CD4-positive, alpha-beta T cell (primary cell): ENCODE measurements around the gene UBE3C. TPM values are rescaled to one million over a fixed set of nuclear protein-coding genes. Genes with fewer than 3 reads are reported as not detected.

ENCODE experiments used
- ATAC-seq: fragments of 200-7000 bp; cut with Tn5 transposase; one replicate; pipeline ENCODE4 v1.10.0; 2022; ENCODE audit warnings: mild to moderate bottlenecking; ENCODE audit not compliant: poor library complexity
- CTCF ChIA-PET: fragments of 350-600 bp; sonication (Branson Sonifier 250); formaldehyde crosslinking; loops from one replicate; lab custom pipeline; 2021; ENCODE audit warnings: antibody characterized with exemption, inconsistent platforms; lab: Charles Lee
- POLR2A ChIA-PET: fragments of 350-600 bp; sonication (Branson Sonifier 250); formaldehyde crosslinking; loops from one replicate; lab custom pipeline; 2021; ENCODE audit warnings: antibody characterized with exemption, inconsistent platforms; lab: Charles Lee
- DNase-seq, 14 experiments: peaks; one replicate each; pipeline ENCODE4 v3.0.0-alpha.2; 2013 to 2020; ENCODE audit warnings: mixed read lengths in 2 of 14
- H3K27ac ChIP-seq, 2 donors: one replicate each; pipeline versions ENCODE4 v1.5.1 to v1.7.0; 2013; ENCODE audit warnings: low read length in 2 of 2, low read depth in 1 of 2, mild to moderate bottlenecking in 1 of 2
- H3K27me3 ChIP-seq, 2 experiments: 1 replicate in 1 of 2; 2 replicates in 1 of 2; pipeline versions ENCODE4 v1.6.1 to v1.7.0; 2013; ENCODE audit warnings: low read length in 2 of 2, control low read depth in 1 of 2, mild to moderate bottlenecking in 1 of 2, moderate library complexity in 1 of 2; ENCODE audit not compliant: insufficient read depth in 2 of 2, control insufficient read depth in 1 of 2
- H3K36me3 ChIP-seq: one replicate; pipeline ENCODE4 v1.6.1; 2013; ENCODE audit warnings: low read length, control low read depth; ENCODE audit not compliant: insufficient read depth
- H3K4me1 ChIP-seq: one replicate; pipeline ENCODE4 v1.6.1; 2013; ENCODE audit warnings: low read length, control low read depth; ENCODE audit not compliant: insufficient read depth
- H3K4me3 ChIP-seq: one replicate; pipeline ENCODE4 v1.5.1; 2013; ENCODE audit warnings: mild to moderate bottlenecking, low read length, moderate library complexity
- H3K9me3 ChIP-seq, 2 experiments: 1 replicate in 1 of 2; 2 replicates in 1 of 2; pipeline versions ENCODE4 v1.6.1 to v1.7.0; 2013; ENCODE audit warnings: low read length in 2 of 2, mild to moderate bottlenecking in 2 of 2, control low read depth in 1 of 2, moderate library complexity in 1 of 2; ENCODE audit not compliant: control insufficient read depth in 1 of 2, insufficient read depth in 1 of 2
- H3K27ac Mint-ChIP-seq: one replicate; pipeline ENCODE4 v1.8.0; 2020; ENCODE audit warnings: mixed read lengths
- H3K27me3 Mint-ChIP-seq: one replicate; pipeline ENCODE4 v1.8.0; 2021; ENCODE audit warnings: mixed read lengths
- H3K36me3 Mint-ChIP-seq: one replicate; pipeline ENCODE4 v1.8.0; 2021; ENCODE audit warnings: low read depth, mixed read lengths
- H3K4me1 Mint-ChIP-seq: one replicate; pipeline ENCODE4 v1.8.0; 2021; ENCODE audit warnings: low read depth, mixed read lengths
- H3K4me3 Mint-ChIP-seq: one replicate; pipeline ENCODE4 v1.8.0; 2020; ENCODE audit warnings: mild to moderate bottlenecking, mixed read lengths
- H3K9me3 Mint-ChIP-seq: one replicate; pipeline ENCODE4 v1.8.0; 2020; ENCODE audit warnings: mixed read lengths
- intact Hi-C, 2 experiments: fragments of 100-400 bp; cut with DNase I in 1 of 2; cut with micrococcal nuclease in 1 of 2; formaldehyde crosslinking; loops; one replicate each; pipeline versions ENCODE4 v1.15.1 to v1.9.0; 2023 to 2025; cut with DNase I, micrococcal nuclease
- total RNA-seq, 174 experiments: library from RNA in 2 of 174; stranded (reverse) in 2 of 174; gene quantifications; one replicate each; pipeline ENCODE4 v1.2.3 and lab custom pipeline; 2021 to 2026
- TF ChIP-seq, protein P1 (sequence below): fragments of 200-600 bp; IDR thresholded peaks from one replicate; pipeline ENCODE4 v1.8.0; 2022; ENCODE audit warnings: antibody characterized with exemption, mild to moderate bottlenecking

UBE3C gene
- total RNA-seq, 2 experiments from 2014 or later, result 30.8 to 32.3 TPM

DNA sequence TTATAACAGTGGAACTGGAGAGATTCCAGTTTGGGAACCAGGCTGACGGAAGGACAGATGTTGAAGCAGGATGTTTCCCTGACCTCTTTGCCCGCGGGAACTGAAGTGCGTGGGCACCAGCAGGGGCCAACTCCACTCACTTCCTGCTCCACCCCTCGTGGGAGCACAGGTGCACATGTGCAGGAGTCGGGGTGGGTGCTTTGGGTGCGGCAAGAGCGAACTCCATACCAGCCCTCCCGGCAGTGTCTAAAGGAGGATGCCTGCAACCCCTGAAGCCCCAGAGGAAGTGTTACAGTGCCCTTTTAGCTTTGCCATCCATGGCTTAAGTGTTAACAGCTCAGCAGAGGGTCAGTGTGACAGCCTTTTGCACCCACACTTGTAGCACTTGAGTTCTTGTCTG, 27.4 kb upstream of the UBE3C start:
- Histone ChIP-seq H3K27me3 (peaks cover 11 to 21% of the 10 kb centered on the region in 2 experiments), H3K9me3 (peaks cover 0 to 21% of the 10 kb centered on the region in 2 experiments), H3K4me3 (no peak overlapping the region), H3K27ac (no peak overlapping the region), H3K36me3 (no peaks in the 10 kb centered on the region), H3K4me1 (no peaks in the 10 kb centered on the region)
- ChIA-PET POLR2A (no interaction called here), CTCF (no interaction called here)
- Mint-ChIP-seq H3K4me1 (no peaks in the 10 kb centered on the region), H3K36me3 (no peaks in the 10 kb centered on the region), H3K27ac (no peak overlapping the region), H3K4me3 (no peak overlapping the region), H3K9me3 (no peaks in the 10 kb centered on the region), H3K27me3 (peaks cover 37% of the 10 kb centered on the region)
- ATAC-seq (no peak), DNase-seq (no peak)
- TF ChIP-seq, protein P1, sequence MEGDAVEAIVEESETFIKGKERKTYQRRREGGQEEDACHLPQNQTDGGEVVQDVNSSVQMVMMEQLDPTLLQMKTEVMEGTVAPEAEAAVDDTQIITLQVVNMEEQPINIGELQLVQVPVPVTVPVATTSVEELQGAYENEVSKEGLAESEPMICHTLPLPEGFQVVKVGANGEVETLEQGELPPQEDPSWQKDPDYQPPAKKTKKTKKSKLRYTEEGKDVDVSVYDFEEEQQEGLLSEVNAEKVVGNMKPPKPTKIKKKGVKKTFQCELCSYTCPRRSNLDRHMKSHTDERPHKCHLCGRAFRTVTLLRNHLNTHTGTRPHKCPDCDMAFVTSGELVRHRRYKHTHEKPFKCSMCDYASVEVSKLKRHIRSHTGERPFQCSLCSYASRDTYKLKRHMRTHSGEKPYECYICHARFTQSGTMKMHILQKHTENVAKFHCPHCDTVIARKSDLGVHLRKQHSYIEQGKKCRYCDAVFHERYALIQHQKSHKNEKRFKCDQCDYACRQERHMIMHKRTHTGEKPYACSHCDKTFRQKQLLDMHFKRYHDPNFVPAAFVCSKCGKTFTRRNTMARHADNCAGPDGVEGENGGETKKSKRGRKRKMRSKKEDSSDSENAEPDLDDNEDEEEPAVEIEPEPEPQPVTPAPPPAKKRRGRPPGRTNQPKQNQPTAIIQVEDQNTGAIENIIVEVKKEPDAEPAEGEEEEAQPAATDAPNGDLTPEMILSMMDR, result no peak
- intact Hi-C loops, result no loop called here

DNA sequence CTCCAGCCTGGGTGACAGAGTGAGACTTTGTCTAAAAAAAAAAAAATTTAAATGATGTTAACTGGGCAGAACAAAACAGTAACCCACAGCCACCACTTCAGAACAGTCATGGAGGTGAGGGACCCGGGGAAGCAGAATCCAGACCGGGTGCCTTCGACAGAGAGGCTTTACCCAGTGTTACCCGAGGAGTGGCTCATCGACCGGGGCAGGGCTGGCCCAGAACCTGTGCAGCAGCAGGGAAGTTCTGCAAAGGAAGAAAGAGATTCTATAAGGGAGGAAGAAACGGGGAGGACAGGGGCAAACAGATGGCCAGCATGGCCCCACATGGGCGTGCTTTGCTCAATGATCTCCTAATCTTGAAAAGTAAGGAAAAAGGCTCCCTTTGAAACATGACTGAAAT, 26.0 kb upstream of the UBE3C start:
- Histone ChIP-seq H3K36me3 (no peaks in the 10 kb centered on the region), H3K4me1 (no peaks in the 10 kb centered on the region), H3K9me3 (peaks cover 0 to 26% of the 10 kb centered on the region in 2 experiments), H3K27me3 (peaks cover 7 to 21% of the 10 kb centered on the region in 2 experiments), H3K4me3 (no peak overlapping the region), H3K27ac (no peak overlapping the region)
- H3K27ac Mint-ChIP-seq, result no peak overlapping the region
- no peak for ATAC-seq
- POLR2A ChIA-PET, result no interaction called here
- H3K27me3 Mint-ChIP-seq, result peaks cover 37% of the 10 kb centered on the region
- DNase-seq, result no peak
- CTCF ChIA-PET, result no interaction called here
- TF ChIP-seq, protein P1, result no peak
- H3K4me3 Mint-ChIP-seq, result no peak overlapping the region
- H3K9me3 Mint-ChIP-seq, result no peaks in the 10 kb centered on the region
- no peaks in the 10 kb centered on the region for H3K4me1 Mint-ChIP-seq
- intact Hi-C loops, result no loop called here
- H3K36me3 Mint-ChIP-seq, result no peaks in the 10 kb centered on the region

GRCh38 chr7:157113607-157114006, 25.1 kb upstream of the UBE3C start:
- intact Hi-C loops, result no loop called here
- Mint-ChIP-seq H3K36me3 (no peaks in the 10 kb centered on the region), H3K27ac (no peak overlapping the region), H3K4me3 (no peak overlapping the region), H3K4me1 (no peaks in the 10 kb centered on the region), H3K9me3 (no peaks in the 10 kb centered on the region), H3K27me3 (peaks cover 33% of the 10 kb centered on the region)
- no peak overlapping the region for H3K27ac ChIP-seq
- H3K36me3 ChIP-seq, result no peaks in the 10 kb centered on the region
- H3K9me3 ChIP-seq, result peaks cover 0 to 20% of the 10 kb centered on the region in 2 experiments
- peaks cover 7 to 21% of the 10 kb centered on the region in 2 experiments for H3K27me3 ChIP-seq
- DNase-seq (no peak), ATAC-seq (no peak)
- ChIA-PET CTCF (no interaction called here), POLR2A (no interaction called here)
- no peaks in the 10 kb centered on the region for H3K4me1 ChIP-seq
- TF ChIP-seq, protein P1, result no peak
- H3K4me3 ChIP-seq, result no peak overlapping the region
